ENCODE results near the gene APRT. TPM values are rescaled to one million over a fixed set of nuclear protein-coding genes. Genes with fewer than 3 reads are reported as not detected.

Gene APRT
- total RNA-seq, 2 experiments from 2014 or later: 153 to 154 TPM

DNA sequence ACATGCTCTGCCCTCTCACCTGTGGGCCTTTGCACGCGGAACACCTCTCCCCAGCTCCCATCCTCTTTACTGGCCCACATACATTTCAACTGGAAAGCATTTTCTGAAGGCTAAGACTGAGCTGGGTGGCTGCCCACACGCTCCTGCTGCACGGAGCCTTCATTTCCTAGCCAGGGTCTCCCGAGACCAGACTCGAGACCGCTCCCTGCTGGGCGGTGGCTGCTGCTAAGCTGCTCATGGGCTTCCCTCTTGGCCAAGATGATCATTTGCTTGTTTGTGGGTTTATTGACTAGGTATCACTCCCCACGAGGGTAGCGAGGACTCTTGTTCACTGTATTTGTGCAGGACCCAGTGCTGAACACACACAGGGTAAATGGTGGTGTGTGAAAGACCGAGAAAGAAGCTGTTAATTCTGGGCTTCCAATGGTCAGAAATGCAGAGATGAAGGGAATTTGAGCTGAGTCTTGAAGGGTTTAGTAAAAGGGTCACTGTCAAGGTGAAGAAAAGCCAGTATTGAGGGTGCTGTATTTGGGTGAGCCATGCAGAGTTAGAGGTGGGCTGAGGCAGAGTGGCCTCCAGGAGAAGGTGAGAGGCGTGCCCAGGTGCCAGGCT, 46.1 kb upstream of the APRT start:
- Mint-ChIP-seq H3K9me3 (no peaks in the 10 kb centered on the region), H3K27ac (peak overlapping the region; percentile 99), H3K4me3 (peak overlapping the region; percentile 100), H3K27me3 (peaks cover 3% of the 10 kb centered on the region), H3K36me3 (ENCODE audit: low read depth) (peaks cover 48% of the 10 kb centered on the region), H3K4me1 (ENCODE audit: low read depth) (peaks cover 27% of the 10 kb centered on the region)
- TF ChIP-seq, protein P1, sequence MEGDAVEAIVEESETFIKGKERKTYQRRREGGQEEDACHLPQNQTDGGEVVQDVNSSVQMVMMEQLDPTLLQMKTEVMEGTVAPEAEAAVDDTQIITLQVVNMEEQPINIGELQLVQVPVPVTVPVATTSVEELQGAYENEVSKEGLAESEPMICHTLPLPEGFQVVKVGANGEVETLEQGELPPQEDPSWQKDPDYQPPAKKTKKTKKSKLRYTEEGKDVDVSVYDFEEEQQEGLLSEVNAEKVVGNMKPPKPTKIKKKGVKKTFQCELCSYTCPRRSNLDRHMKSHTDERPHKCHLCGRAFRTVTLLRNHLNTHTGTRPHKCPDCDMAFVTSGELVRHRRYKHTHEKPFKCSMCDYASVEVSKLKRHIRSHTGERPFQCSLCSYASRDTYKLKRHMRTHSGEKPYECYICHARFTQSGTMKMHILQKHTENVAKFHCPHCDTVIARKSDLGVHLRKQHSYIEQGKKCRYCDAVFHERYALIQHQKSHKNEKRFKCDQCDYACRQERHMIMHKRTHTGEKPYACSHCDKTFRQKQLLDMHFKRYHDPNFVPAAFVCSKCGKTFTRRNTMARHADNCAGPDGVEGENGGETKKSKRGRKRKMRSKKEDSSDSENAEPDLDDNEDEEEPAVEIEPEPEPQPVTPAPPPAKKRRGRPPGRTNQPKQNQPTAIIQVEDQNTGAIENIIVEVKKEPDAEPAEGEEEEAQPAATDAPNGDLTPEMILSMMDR (IDR thresholded peaks at IDR 0.05): peak; percentile 71
- Histone ChIP-seq H3K27ac (ENCODE audit: low read depth in 1 of 2, low read length in 2 of 2) (peak overlapping the region; percentile 69 to 74), H3K27me3 (ENCODE audit: control insufficient read depth in 1 of 2, insufficient read depth in 2 of 2, low read length in 2 of 2) (no peaks in the 10 kb centered on the region), H3K4me3 (ENCODE audit: low read length) (peak overlapping the region; percentile 100), H3K36me3 (ENCODE audit: insufficient read depth, low read length) (peaks cover 43% of the 10 kb centered on the region), H3K4me1 (ENCODE audit: insufficient read depth, low read length) (peaks cover 47% of the 10 kb centered on the region), H3K9me3 (ENCODE audit: control insufficient read depth in 1 of 2, insufficient read depth in 1 of 2, low read length in 2 of 2) (no peaks in the 10 kb centered on the region)
- DNase-seq: peak; percentile 52 to 87 (median 72)
- POLR2A ChIA-PET: interaction anchor here (0.6 to 3.9 kb wide), 19 partner anchors 11 to 387 kb away, joined by 3 to 67 read pairs (median 6); partner anchors contain the start of genes ACSF3, APRT, CDH15 and MVD
- CTCF ChIA-PET: interaction anchor here (0.6 to 2.6 kb wide), 10 partner anchors 38 to 1089 kb away, joined by 3 to 19 read pairs (median 4); partner anchors contain the start of genes APRT and ZC3H18
- ATAC-seq (ENCODE audit: poor library complexity): peak; percentile 57
- intact Hi-C loops (cut with DNase I, micrococcal nuclease): loop anchor here (1.0 to 5.0 kb wide), 12 partner anchors 44 to 799 kb away; partner anchors contain the start of genes ZNF778 (in 2 of the 2), CHMP1A (in 1 of the 2), SPATA33 (in 1 of the 2) and ZFPM1 (in 1 of the 2)

DNA sequence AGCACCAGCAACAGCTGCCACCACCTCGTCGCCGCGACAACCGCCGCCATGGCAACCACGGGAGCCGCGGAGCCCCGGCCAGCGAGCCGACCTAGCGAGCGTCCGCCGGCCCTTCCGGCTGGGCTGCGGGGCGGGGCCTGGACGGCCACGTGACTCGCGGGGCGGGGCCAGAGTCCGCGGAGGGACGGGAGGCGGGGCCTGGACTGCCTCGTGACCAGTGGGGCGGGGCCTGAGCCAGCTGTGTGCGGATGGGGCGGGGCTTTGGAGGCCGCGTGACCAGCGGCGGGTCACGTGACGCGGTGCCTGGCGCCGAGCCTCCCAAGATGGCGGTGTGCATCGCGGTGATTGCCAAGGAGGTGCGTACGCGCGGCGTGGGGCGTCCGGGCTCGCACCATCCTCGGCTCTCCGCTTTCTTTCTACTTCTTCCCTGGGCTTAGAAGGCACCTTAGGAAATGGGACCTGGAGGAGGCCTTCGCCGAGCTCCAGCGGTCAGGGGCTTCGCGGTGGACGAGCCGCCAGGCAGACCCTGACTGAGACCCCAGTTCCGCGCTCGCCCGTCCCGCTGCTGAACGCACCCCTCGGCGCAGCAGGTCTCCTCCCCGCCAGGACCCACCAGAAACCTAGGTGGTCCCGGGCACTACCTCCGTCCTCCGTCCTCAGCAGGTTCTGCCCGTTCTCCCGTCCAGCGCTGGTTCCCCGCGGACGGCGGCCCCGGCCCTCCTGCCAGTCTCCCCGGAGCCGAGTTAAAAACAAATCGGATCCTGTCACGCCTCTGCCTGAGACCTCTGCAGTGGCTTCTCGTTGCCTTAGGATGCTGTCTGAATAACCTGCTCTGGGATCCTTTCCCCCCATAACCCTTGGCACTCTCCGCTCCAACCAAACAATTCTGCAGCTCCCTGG, 45.4 kb upstream of the APRT start, which contains the start of the genes GALNS and TRAPPC2L:
TSS of gene GALNS (minus strand) at position 120 of the 900 bp plus-strand sequence. CDS start at position 50, 70 bp downstream.
TSS of gene TRAPPC2L (plus strand) at position 300 of the 900 bp plus-strand sequence. CDS start at position 324, 24 bp downstream.
- Mint-ChIP-seq H3K9me3 (no peaks in the 10 kb centered on the region), H3K4me3 (peak within 1 kb of the TSS; percentile 100), H3K36me3 (ENCODE audit: low read depth) (peaks cover 41% of the 10 kb centered on the region), H3K27me3 (peaks cover 3% of the 10 kb centered on the region), H3K4me1 (ENCODE audit: low read depth) (peaks cover 27% of the 10 kb centered on the region), H3K27ac (peak within 1 kb of the TSS; percentile 99)
- Histone ChIP-seq H3K27ac (ENCODE audit: low read depth in 1 of 2, low read length in 2 of 2) (peak within 1 kb of the TSS; percentile 69 to 74), H3K4me1 (ENCODE audit: insufficient read depth, low read length) (peaks cover 47% of the 10 kb centered on the region), H3K27me3 (ENCODE audit: control insufficient read depth in 1 of 2, insufficient read depth in 2 of 2, low read length in 2 of 2) (no peaks in the 10 kb centered on the region), H3K36me3 (ENCODE audit: insufficient read depth, low read length) (peaks cover 35% of the 10 kb centered on the region), H3K4me3 (ENCODE audit: low read length) (peak within 1 kb of the TSS; percentile 100), H3K9me3 (ENCODE audit: control insufficient read depth in 1 of 2, insufficient read depth in 1 of 2, low read length in 2 of 2) (no peaks in the 10 kb centered on the region)
- ChIA-PET CTCF (interaction anchor here (1.0 to 2.6 kb wide), 9 partner anchors 37 to 1088 kb away, joined by 3 to 19 read pairs (median 5); partner anchors contain the start of genes APRT and ZC3H18), POLR2A (interaction anchor here (0.6 to 3.9 kb wide), 21 partner anchors 11 to 386 kb away, joined by 3 to 67 read pairs (median 5); partner anchors contain the start of genes ACSF3, APRT, CDH15 and MVD)
- ATAC-seq (ENCODE audit: poor library complexity) (peak; percentile 90), DNase-seq (peak; percentile 97 to 99 (median 98))
- TF ChIP-seq, protein P1 (IDR thresholded peaks at IDR 0.05): no peak
- intact Hi-C loops (cut with DNase I, micrococcal nuclease): loop anchor here (1.0 to 5.0 kb wide), 12 partner anchors 43 to 800 kb away; partner anchors contain the start of genes ZNF778 (in 2 of the 2), CHMP1A (in 1 of the 2), SPATA33 (in 1 of the 2) and ZFPM1 (in 1 of the 2)
